Measurements from ENCODE around the gene ANKIB1.

DNA sequence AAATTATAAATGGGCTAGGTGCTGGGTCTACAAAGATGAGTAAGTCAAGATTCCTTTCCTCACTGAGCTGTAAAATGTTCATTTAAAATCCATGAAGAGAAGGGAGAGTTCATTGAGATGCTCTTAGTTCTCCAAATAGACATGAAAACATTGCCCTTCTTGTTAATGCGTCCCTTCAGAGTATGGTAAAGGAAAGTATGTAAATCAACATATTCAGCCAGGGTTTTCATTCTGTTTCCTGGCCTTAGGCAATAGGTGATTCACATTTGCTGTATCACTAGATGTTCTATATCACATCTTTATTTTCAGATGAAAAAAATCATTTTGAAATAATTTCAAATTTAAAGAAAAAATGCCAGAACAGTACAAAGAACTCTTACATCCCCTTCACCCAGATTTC is 5.4 kb downstream of the ANKIB1 start:
- TF ChIP-seq EZH2 (IDR thresholded peaks at IDR 0.05) (no peak), POLR2AphosphoS5 (IDR thresholded peaks at IDR 0.05; ENCODE audit: borderline replicate concordance, low read depth, low read length) (no peak), FOXP2 (optimal IDR thresholded peaks at IDR 0.05; ENCODE audit: control extremely low read depth, extremely low read length, insufficient read depth) (no peak)

Measured in SK-N-MC (cell line).